Activated naive CD4-positive, alpha-beta T cell treated with anti-CD3 and anti-CD28 coated beads, Interleukin-2, amount 50 U/mL, for 24 hours (primary cell): ENCODE results near the gene SERPINB12.

Experiments
- H3K27ac Mint-ChIP-seq: one replicate; pipeline ENCODE4 v1.8.0; 2021; ENCODE audit warnings: mild to moderate bottlenecking, mixed read lengths
- H3K27me3 Mint-ChIP-seq: one replicate; pipeline ENCODE4 v1.8.0; 2021; ENCODE audit warnings: mixed read lengths
- H3K36me3 Mint-ChIP-seq: one replicate; pipeline ENCODE4 v1.8.0; 2021; ENCODE audit warnings: mixed read lengths
- H3K4me1 Mint-ChIP-seq: one replicate; pipeline ENCODE4 v1.8.0; 2021; ENCODE audit warnings: mixed read lengths
- H3K4me3 Mint-ChIP-seq: one replicate; pipeline ENCODE4 v1.8.0; 2021; ENCODE audit warnings: mild to moderate bottlenecking, mixed read lengths
- H3K9me3 Mint-ChIP-seq: one replicate; pipeline ENCODE4 v1.8.0; 2021; ENCODE audit warnings: mixed read lengths

Gene SERPINB12

GRCh38 chr18:63575681-63576080 is 33.5 kb downstream of the SERPINB12 start:
- no peaks in the 10 kb centered on the region for H3K9me3 Mint-ChIP-seq
- no peak overlapping the region for H3K4me3 Mint-ChIP-seq
- H3K36me3 Mint-ChIP-seq: no peaks in the 10 kb centered on the region
- H3K27ac Mint-ChIP-seq: no peak overlapping the region
- H3K27me3 Mint-ChIP-seq: peaks cover 12% of the 10 kb centered on the region
- no peaks in the 10 kb centered on the region for H3K4me1 Mint-ChIP-seq

DNA sequence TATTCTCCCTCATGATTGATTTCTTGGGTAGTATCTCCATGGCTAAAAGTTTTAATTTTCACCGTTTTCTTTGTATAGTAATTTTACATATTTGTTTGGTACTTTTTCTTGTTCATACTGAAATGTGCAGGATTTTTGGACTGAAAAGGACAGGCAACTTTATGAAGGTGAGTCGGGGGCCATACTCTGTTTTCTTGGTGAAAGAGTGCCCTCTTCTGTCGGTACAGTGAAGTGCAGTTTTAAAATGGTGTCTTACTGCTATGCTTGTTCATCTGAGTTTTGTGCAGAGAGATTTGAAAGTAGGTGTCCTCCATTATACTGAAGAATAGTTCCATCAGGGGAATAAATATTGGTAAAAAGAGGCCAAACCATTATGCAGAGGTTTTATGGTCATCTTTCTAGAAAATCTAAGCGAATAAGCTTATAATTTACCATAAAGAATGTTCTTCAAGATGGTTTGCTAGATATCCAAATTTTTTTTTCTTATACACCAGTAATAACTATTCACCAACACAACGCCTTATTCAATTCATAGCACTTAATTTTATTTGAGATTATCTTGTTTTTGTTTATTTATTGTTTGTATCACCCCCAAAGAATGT is 36.3 kb downstream of the SERPINB12 start:
- no peaks in the 10 kb centered on the region for H3K36me3 Mint-ChIP-seq
- peaks cover 8% of the 10 kb centered on the region for H3K27me3 Mint-ChIP-seq
- H3K9me3 Mint-ChIP-seq: no peaks in the 10 kb centered on the region
- no peaks in the 10 kb centered on the region for H3K4me1 Mint-ChIP-seq
- H3K4me3 Mint-ChIP-seq: no peak overlapping the region
- no peak overlapping the region for H3K27ac Mint-ChIP-seq

- Mint-ChIP-seq H3K4me3 (no peak overlapping the region), H3K27ac (no peak overlapping the region), H3K4me1 (no peaks in the 10 kb centered on the region), H3K9me3 (no peaks in the 10 kb centered on the region), H3K36me3 (no peaks in the 10 kb centered on the region), H3K27me3 (peaks cover 9% of the 10 kb centered on the region)
Measured at GRCh38 chr18:63579616-63580015, 37.4 kb downstream of the SERPINB12 start.

- H3K4me1 Mint-ChIP-seq: no peaks in the 10 kb centered on the region
- no peaks in the 10 kb centered on the region for H3K36me3 Mint-ChIP-seq
Measured at GRCh38 chr18:63585988-63586387, 43.8 kb downstream of the SERPINB12 start.

DNA sequence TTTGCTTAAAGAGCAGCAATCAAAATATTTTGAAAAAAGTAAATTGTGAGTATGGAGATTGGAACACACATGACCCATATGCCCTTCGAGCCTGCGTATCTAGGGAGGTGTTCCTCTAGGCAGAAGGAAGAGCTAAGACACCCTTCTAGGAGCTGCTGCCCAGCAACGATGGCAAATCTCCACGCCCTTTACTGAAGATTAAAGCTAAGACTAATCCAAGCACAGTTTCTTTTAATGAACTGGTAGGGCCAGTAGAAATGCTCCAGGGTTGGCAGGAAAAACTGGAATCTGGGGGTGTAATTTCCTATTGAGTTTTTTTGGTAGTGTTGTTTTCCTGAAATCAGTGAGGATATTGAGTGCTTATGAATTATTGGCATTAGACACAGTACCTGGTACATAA is 44.3 kb downstream of the SERPINB12 start:
- Mint-ChIP-seq H3K27ac (no peak overlapping the region), H3K9me3 (no peaks in the 10 kb centered on the region), H3K4me1 (no peaks in the 10 kb centered on the region), H3K4me3 (no peak overlapping the region), H3K36me3 (no peaks in the 10 kb centered on the region), H3K27me3 (peaks cover 8% of the 10 kb centered on the region)

More at GRCh38 chr18:63585988-63586387, 43.8 kb downstream of the SERPINB12 start:
- peaks cover 8% of the 10 kb centered on the region for H3K27me3 Mint-ChIP-seq
- H3K4me3 Mint-ChIP-seq: no peak overlapping the region
- no peaks in the 10 kb centered on the region for H3K9me3 Mint-ChIP-seq
- H3K27ac Mint-ChIP-seq: no peak overlapping the region

DNA sequence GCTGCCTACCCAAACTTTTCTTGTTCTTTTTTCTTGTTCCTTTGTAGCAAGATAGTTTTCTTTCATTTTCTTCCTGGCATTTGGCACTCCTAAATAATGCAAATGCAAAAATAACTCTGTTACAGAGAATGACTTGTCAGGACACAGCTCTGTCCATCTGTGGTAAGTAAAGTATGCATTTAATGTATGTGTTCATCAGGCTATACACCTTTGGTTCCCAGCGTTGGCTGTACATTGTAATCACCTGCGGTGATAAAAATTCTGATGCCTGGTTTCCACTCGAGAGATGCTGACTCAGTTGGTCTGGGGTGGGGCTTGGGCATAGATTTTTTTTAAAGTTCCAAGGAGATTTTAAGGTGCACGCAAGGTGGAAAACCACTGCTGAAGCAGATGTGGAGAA is 44.8 kb downstream of the SERPINB12 start, which contains the start of gene SERPINB13:
Gene SERPINB13 (plus strand): TSS at position 378 of the 400 bp plus-strand sequence. CDS start 1,325 bp downstream, outside the sequence.
- Mint-ChIP-seq H3K4me1 (no peaks in the 10 kb centered on the region), H3K36me3 (no peaks in the 10 kb centered on the region), H3K4me3 (no peak within 1 kb of the TSS), H3K9me3 (no peaks in the 10 kb centered on the region), H3K27ac (no peak within 1 kb of the TSS), H3K27me3 (peaks cover 8% of the 10 kb centered on the region)

DNA sequence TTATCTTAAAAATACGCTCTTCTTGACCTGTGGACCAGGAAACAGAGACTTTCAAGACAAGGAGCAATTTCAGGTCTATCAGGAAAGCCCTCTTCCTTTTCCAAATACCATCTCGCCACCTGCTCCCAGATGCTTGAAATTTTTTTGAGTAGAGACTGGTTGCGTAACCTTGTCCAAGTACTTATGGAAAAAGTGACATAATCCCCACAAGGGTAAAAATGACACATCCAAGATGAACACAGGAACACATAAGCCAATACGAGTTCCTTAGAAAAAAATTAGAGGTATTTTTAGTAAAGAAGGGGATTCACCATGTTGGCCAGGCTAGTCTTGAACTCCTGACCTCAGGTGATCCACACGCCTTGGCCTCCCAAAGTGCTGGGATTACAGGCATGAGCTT is 46.7 kb downstream of the SERPINB12 start:
- Mint-ChIP-seq H3K9me3 (no peaks in the 10 kb centered on the region), H3K4me3 (no peak overlapping the region), H3K27me3 (peaks cover 5% of the 10 kb centered on the region), H3K27ac (no peak overlapping the region), H3K4me1 (no peaks in the 10 kb centered on the region), H3K36me3 (no peaks in the 10 kb centered on the region)

DNA sequence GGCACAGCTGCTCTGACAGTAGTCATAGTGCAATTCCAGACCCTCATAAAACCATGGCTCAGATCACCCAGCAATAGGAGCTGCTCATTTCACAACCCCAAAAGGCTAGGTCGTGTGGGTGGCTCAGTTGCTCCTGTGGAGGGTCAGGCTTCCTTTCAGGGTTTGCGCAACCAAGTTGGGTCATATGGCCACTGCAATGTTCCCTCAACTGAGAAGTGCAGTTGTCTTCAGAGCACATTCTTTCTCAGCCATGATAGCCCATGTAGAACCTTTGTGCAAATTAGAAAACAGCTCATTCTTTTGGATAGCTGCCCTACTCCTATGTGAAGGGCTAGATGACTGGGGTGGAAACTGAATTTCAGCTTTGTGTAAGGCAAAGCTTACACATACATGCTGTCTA is 48.2 kb downstream of the SERPINB12 start:
- Mint-ChIP-seq H3K27ac (no peak overlapping the region), H3K9me3 (no peaks in the 10 kb centered on the region), H3K4me3 (no peak overlapping the region), H3K27me3 (peaks cover 4% of the 10 kb centered on the region), H3K36me3 (no peaks in the 10 kb centered on the region), H3K4me1 (no peaks in the 10 kb centered on the region)

DNA sequence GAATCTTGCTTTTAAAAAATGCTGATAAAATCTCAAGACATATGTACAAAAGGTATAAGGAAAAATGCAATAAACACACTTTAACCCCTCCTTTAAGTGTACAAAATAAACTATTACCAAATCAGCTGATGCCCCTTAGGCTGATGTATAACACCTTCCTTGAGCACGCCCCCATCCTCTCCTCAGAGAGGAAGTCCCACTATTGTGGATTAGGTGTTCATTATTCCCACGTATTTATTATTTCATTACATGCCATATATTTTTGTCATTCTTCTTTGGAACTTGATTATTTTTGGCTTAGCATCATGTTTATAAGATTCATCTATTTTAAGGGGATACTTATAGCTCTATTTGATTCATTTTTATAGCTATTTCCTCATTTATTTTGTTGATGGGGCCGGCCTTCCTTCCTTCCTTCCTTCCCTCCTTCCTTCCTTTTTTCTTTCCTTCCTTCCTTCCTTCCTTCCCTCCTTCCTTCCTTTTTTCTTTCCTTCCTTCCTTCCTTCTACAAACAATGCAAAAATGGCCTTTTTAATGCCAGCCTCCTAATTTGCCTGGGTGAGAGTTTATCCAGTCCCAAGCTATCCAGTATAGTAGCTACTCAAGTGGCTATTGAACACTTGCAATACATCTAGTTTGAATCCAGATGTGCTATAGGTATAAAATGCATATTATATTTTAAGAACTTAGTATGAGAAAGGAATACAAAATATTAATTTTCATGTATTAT is 49.0 kb downstream of the SERPINB12 start:
- no peak overlapping the region for H3K27ac Mint-ChIP-seq
- no peak overlapping the region for H3K4me3 Mint-ChIP-seq
- H3K27me3 Mint-ChIP-seq: peaks cover 4% of the 10 kb centered on the region
- no peaks in the 10 kb centered on the region for H3K4me1 Mint-ChIP-seq
- H3K36me3 Mint-ChIP-seq: no peaks in the 10 kb centered on the region
- no peaks in the 10 kb centered on the region for H3K9me3 Mint-ChIP-seq

DNA sequence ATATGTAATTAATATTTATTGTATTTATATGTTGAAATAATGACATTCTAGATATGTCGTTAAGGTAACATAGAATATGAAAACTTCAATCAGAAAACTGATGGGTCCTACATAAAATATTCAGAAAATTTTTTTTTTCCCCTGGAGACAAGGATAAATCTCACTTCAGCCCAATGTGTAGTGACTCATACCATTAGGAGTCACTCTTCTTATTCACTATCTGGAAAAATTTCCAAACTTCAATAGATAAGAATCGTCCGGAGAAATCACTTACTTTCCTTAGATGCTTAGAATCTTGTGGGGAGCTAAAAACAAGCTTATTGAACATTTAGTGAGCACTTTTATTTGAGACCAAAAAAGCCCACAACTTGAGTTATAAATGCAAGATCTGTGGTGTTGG is 49.6 kb downstream of the SERPINB12 start:
- Mint-ChIP-seq H3K4me3 (no peak overlapping the region), H3K27ac (no peak overlapping the region), H3K9me3 (no peaks in the 10 kb centered on the region), H3K4me1 (no peaks in the 10 kb centered on the region), H3K27me3 (peaks cover 4% of the 10 kb centered on the region), H3K36me3 (no peaks in the 10 kb centered on the region)

GRCh38 chr18:63592471-63592870 is 50.3 kb downstream of the SERPINB12 start:
- no peaks in the 10 kb centered on the region for H3K9me3 Mint-ChIP-seq
- no peaks in the 10 kb centered on the region for H3K36me3 Mint-ChIP-seq
- H3K27me3 Mint-ChIP-seq: peaks cover 4% of the 10 kb centered on the region
- H3K4me3 Mint-ChIP-seq: no peak overlapping the region
- H3K27ac Mint-ChIP-seq: no peak overlapping the region
- no peaks in the 10 kb centered on the region for H3K4me1 Mint-ChIP-seq

DNA sequence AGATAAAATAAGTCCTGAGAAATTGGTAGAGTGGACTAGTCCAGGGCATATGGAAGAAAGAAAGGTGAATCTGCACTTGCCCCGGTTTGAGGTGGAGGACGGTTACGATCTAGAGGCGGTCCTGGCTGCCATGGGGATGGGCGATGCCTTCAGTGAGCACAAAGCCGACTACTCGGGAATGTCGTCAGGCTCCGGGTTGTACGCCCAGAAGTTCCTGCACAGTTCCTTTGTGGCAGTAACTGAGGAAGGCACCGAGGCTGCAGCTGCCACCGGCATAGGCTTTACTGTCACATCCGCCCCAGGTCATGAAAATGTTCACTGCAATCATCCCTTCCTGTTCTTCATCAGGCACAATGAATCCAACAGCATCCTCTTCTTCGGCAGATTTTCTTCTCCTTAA is 54.8 kb downstream of the SERPINB12 start:
- Mint-ChIP-seq H3K9me3 (no peaks in the 10 kb centered on the region), H3K27me3 (no peaks in the 10 kb centered on the region), H3K4me3 (no peak overlapping the region), H3K4me1 (no peaks in the 10 kb centered on the region), H3K27ac (no peak overlapping the region), H3K36me3 (no peaks in the 10 kb centered on the region)

GRCh38 chr18:63603355-63603754 is 61.2 kb downstream of the SERPINB12 start:
- no peaks in the 10 kb centered on the region for H3K36me3 Mint-ChIP-seq
- no peaks in the 10 kb centered on the region for H3K4me1 Mint-ChIP-seq
- H3K27ac Mint-ChIP-seq: no peak overlapping the region
- no peaks in the 10 kb centered on the region for H3K9me3 Mint-ChIP-seq
- no peak overlapping the region for H3K4me3 Mint-ChIP-seq
- peaks cover 3% of the 10 kb centered on the region for H3K27me3 Mint-ChIP-seq

GRCh38 chr18:63603772-63604171 is 61.6 kb downstream of the SERPINB12 start:
- H3K36me3 Mint-ChIP-seq: no peaks in the 10 kb centered on the region
- no peaks in the 10 kb centered on the region for H3K4me1 Mint-ChIP-seq
- peaks cover 3% of the 10 kb centered on the region for H3K27me3 Mint-ChIP-seq
- H3K4me3 Mint-ChIP-seq: no peak overlapping the region
- no peak overlapping the region for H3K27ac Mint-ChIP-seq
- no peaks in the 10 kb centered on the region for H3K9me3 Mint-ChIP-seq

GRCh38 chr18:63604791-63605567 is 62.8 kb downstream of the SERPINB12 start:
- Mint-ChIP-seq H3K27me3 (peaks cover 3% of the 10 kb centered on the region), H3K4me3 (no peak overlapping the region), H3K27ac (no peak overlapping the region)

GRCh38 chr18:63606526-63606925 is 64.4 kb downstream of the SERPINB12 start:
- H3K4me1 Mint-ChIP-seq: no peaks in the 10 kb centered on the region
- H3K4me3 Mint-ChIP-seq: no peak overlapping the region
- no peak overlapping the region for H3K27ac Mint-ChIP-seq
- H3K9me3 Mint-ChIP-seq: no peaks in the 10 kb centered on the region
- peaks cover 6% of the 10 kb centered on the region for H3K27me3 Mint-ChIP-seq
- H3K36me3 Mint-ChIP-seq: no peaks in the 10 kb centered on the region

More at GRCh38 chr18:63604791-63605567, 62.8 kb downstream of the SERPINB12 start:
- Mint-ChIP-seq H3K4me1 (no peaks in the 10 kb centered on the region), H3K9me3 (no peaks in the 10 kb centered on the region), H3K36me3 (no peaks in the 10 kb centered on the region)
